ENCODE data around the gene SSR3. TPM values are rescaled to one million over a fixed set of nuclear protein-coding genes. Genes with fewer than 3 reads are reported as not detected.
A peak's percentile ranks its signal among the peaks of the same experiment; 100 is the strongest.

Gene SSR3
- total and polyA plus RNA-seq, 2 of the 13 experiments (the other 11 are each of a cell fraction or from before 2014, with no cell fraction given) = 229 to 325 TPM

DNA sequence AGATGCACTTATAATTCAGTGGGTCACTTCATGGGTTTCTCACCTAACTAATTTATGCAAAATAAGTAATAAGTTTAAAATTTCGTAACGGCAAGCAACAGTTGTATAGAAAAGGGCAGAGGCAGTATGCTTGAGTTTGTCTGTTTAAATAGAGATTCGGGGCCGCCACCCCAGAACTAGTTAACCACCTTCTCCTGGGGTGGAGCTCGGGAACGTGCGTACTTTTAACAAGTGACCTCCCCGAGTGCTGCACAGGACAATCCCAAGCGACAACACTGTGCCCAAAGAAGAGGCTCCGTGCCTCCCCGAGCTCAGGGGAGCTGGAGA, 439 bp downstream of the SSR3 start:
- no peak for ATAC-seq
- H3K36me3 ChIP-seq (replicated peaks in 1 of 2; ENCODE audit: control insufficient read depth in 1 of 2, insufficient read depth in 2 of 2, low read length in 2 of 2) = peaks cover 3 to 23% of the 10 kb centered on the region in 2 experiments; a peak in 3 of 5 replicates
- H3K27ac ChIP-seq (ENCODE audit: extremely low read length, insufficient read depth, low read length) = peak overlapping the region; percentile 94
- in situ Hi-C loops (cut with HindIII; ENCODE audit: extremely low pct_ligation_motif_present, low pct_unique_long_range_greater_than_20kb) = loop anchor here (10.0 kb wide), 1 partner anchor 120 kb away; the partner anchor contains the start of gene TIPARP
- intact Hi-C loops (cut with micrococcal nuclease; ENCODE audit: unreplicated experiment) = loop anchor here (1.0 kb wide), 1 partner anchor 583 kb away; no protein-coding TSS in a partner anchor
- TF ChIP-seq ZNF777 (CRISPR knock-in tag; IDR thresholded peaks at IDR 0.05) (0 out of 2 replicates have a peak, but pooled peaks have one; percentile 38), KLF16 (CRISPR knock-in tag; IDR thresholded peaks at IDR 0.05) (no peak), ZNF292 (CRISPR knock-in tag; IDR thresholded peaks at IDR 0.05; ENCODE audit: borderline replicate concordance, low read depth) (no peak), ZNF343 (CRISPR knock-in tag; IDR thresholded peaks at IDR 0.05) (no peak), HOXA5 (CRISPR knock-in tag; IDR thresholded peaks at IDR 0.05) (0 out of 2 replicates have a peak, but pooled peaks have one; percentile 72), ZFP36 (IDR thresholded peaks at IDR 0.05; ENCODE audit: borderline replicate concordance, low read depth, low read length, partially characterized antibody) (no peak), ZNF34 (CRISPR knock-in tag; IDR thresholded peaks at IDR 0.05; ENCODE audit: borderline replicate concordance) (no peak), ZNF781 (CRISPR knock-in tag; IDR thresholded peaks at IDR 0.05; ENCODE audit: borderline replicate concordance, not compliant biosample characterization) (peak; percentile 27), EP300 (IDR thresholded peaks at IDR 0.05; ENCODE audit: low read depth in 2 of 2, low read length in 2 of 2) (no peak), EP300 (CRISPR knock-in tag; IDR thresholded peaks at IDR 0.05; ENCODE audit: borderline replicate concordance) (0 out of 2 replicates have a peak, but pooled peaks have one; percentile 20), ZNF329 (CRISPR knock-in tag; IDR thresholded peaks at IDR 0.05; ENCODE audit: low read depth) (0 out of 2 replicates have a peak, but pooled peaks have one; percentile 17), SNRNP70 (IDR thresholded peaks at IDR 0.05; ENCODE audit: low read depth, low read length) (no peak)
- peak overlapping the region; percentile 85 to 100 (median 91) for H3K4me3 ChIP-seq (replicated peaks in 1 of 3; ENCODE audit: insufficient read depth in 1 of 3, low read depth in 2 of 3, low read length in 3 of 3)
- H3K27me3 ChIP-seq (ENCODE audit: control insufficient read depth in 1 of 2, insufficient read depth in 2 of 2, low read length in 2 of 2) = no peaks in the 10 kb centered on the region; a peak in 2 of 5 replicates
- whole genome bisulfite sequencing (ENCODE audit: low lambda C conversion rate) = 0% methylated on average over 3 of the region's 11 CpGs
- no peak overlapping the region for H2AFZ ChIP-seq (ENCODE audit: low read length)
- DNase-seq (ENCODE audit: low spot score) = no peak
- H3K9me3 ChIP-seq (ENCODE audit: low read length) = no peaks in the 10 kb centered on the region
- BruUV-seq (replicated peaks) = no TSS peak
- ChIA-PET CTCF (ENCODE audit: low intra/inter-chr PET ratio, low total read pairs) (no interaction called here), POLR2A (interaction anchor here (0.9 to 3.3 kb wide), 16 partner anchors 9 to 621 kb away, joined by 3 to 20 read pairs (median 6); partner anchors contain the start of genes CCNL1 and TIPARP)
- H3K4me1 ChIP-seq (ENCODE audit: insufficient read depth, low read length) = peaks cover 43% of the 10 kb centered on the region
- H4K20me1 ChIP-seq (ENCODE audit: insufficient read depth, low read length) = peaks cover 12% of the 10 kb centered on the region; the same call in 1 of the 2 replicates
- H3K79me2 ChIP-seq (ENCODE audit: insufficient read depth, low read length) = peaks cover 54% of the 10 kb centered on the region
- H3K4me2 ChIP-seq (ENCODE audit: low read depth, low read length) = peak overlapping the region; percentile 79
- peak overlapping the region; percentile 98 for H3K9ac ChIP-seq (ENCODE audit: insufficient read depth, low read depth, low read length)
- no peak for FAIRE-seq
